Astrocyte (in vitro differentiated cells and primary cell): ENCODE measurements around the gene TMEM50A.

Experiments
- EZH2 ChIP-seq: IDR thresholded peaks from 2 replicates; pipeline ENCODE4 v1.6.1; 2012; ENCODE audit warnings: mild to moderate bottlenecking, low read length, inconsistent platforms; ENCODE audit not compliant: insufficient read depth
- TF ChIP-seq, protein P1 (sequence below): IDR thresholded peaks from 2 replicates; pipeline ENCODE4 v1.5.1; 2011; ENCODE audit warnings: low read depth, mild to moderate bottlenecking, inconsistent platforms, low read length, moderate library complexity; ENCODE audit not compliant: insufficient read depth

DNA sequence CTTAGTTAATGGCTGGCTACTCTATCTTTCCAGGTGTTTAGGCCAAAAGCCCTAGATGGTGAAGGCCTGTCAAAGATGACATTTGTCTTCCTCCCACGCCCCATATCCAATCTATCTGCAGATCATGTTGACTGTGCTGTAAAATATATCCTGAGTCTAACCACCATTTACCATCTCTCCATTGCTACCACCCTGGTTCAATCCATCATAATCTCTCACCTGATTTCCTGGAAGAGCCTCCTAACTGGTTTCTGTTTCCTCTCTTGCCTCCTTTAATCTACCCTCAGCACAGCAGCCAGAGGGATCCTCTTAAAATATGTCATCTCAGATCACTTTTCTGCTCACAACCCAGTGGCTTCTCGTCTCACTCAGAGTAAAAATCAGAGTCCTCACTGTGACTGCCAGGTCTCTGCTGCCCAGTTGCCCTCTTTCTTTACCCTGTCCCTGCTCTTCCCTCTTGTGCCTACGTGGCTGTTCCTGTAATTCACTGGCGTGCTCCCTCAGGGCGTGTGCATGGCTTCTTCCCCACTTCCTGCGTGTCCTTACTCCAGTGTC, 17.8 kb downstream of the TMEM50A start:
- TF ChIP-seq, protein P1, sequence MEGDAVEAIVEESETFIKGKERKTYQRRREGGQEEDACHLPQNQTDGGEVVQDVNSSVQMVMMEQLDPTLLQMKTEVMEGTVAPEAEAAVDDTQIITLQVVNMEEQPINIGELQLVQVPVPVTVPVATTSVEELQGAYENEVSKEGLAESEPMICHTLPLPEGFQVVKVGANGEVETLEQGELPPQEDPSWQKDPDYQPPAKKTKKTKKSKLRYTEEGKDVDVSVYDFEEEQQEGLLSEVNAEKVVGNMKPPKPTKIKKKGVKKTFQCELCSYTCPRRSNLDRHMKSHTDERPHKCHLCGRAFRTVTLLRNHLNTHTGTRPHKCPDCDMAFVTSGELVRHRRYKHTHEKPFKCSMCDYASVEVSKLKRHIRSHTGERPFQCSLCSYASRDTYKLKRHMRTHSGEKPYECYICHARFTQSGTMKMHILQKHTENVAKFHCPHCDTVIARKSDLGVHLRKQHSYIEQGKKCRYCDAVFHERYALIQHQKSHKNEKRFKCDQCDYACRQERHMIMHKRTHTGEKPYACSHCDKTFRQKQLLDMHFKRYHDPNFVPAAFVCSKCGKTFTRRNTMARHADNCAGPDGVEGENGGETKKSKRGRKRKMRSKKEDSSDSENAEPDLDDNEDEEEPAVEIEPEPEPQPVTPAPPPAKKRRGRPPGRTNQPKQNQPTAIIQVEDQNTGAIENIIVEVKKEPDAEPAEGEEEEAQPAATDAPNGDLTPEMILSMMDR = no peak
- no peak for TF ChIP-seq EZH2
